NCI-H524 (cell line): ENCODE measurements around the gene CCT7.

Experiments
- DNase-seq, 2 experiments: peaks; one replicate each; lab custom pipeline; 2025; lab: John Stamatoyannopoulos, UW

The CCT7 gene

DNA sequence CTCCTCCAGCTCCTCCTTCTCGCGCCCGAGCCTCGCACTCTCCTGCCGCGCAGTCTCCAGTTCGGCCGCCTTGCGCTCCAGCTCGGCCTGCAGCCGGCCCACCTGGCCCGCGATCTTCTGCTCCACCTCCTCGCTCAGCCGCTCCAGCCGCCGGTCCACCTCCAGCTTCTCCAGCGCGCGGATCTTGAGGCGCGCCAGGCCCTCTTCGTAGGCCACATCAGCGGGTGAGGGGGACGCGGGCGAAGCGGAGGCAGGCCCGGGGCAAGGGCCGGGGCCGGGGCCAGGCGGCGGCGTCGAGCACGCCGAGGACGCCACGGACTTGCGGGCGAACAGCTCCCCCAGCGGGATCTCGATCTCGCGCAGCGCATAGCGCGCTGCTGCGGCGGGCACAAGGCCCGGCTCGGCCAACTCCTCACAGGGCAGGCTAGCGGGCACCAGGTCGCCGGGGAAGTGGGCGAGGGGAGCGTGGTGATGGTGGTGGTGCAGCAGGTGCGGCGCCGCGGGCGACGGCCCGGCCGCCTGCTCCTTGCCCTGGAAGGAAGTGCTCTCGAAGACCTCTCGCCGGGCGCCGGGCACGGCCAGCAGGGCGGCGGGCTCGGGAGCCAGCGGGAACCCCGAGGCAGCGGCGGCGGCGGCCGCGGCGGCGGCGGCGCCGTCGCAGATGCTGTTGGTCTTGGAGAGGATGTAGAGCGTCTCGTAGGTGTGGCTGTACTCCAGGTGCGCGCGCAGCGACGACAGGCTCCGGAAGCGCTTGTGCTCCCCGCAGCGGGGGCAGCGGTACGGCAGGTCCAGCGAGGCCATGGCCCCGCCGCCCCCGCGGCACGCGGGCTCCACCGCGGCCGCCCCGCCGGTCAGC, 35.0 kb downstream of the CCT7 start:
- DNase-seq, result peak; percentile 58 to 81

DNA sequence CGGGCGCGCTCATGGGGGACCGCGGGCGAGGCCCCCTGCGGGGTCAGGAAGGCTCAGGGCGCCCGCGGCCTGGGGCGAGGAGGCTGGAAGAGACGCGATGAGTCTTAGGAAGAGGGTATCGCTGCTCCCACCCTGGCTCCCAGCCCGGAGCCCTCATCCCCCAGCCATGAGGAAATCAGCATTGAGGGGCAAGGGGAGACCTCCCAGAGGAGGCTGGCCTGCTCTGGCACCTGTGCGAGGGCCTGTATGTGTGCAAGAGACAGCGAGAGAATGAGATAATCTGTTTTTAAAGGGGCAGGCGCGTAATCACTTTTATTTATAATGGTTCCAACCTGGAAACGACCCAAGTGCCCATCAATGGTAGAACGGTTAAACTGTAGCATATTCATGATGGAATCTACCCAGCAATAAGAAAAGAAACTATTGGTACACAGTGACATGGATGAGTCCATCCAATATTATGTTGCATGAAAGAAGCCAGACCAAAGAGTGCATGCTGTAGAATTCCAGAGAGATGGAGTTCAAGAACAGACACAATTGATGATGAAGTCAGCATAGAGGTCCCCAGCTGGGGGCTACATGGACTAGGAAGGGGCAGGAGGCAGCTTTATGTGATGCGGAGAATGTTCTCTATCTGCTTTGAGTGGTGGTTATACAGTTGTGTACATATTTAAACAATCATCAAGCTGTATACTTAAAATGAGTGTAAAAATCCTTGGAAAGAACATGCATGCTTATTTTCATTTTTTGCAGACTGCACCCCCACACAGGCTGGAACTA, 35.8 kb downstream of the CCT7 start:
- DNase-seq, result no peak

DNA sequence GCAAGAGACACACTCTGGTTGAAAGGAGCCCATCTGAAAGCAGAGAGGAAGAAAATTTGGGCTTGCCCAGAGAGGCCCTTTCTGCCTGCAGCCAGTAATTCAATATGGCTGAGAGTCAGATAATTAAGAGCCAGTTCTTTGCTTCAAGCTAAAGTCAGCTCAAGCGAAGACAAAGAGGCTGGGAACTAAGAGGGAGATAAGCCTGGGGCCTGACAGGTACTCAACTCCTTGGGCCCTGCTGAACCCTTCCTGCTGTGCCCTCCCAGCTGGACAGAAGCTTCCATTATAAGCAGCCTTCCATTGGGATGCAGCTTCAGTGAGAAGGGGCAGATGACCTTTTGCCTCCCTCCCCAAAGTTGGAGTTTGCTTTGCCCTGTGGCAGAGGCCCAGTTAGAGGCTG, 38.2 kb downstream of the CCT7 start:
- no peak for DNase-seq

DNA sequence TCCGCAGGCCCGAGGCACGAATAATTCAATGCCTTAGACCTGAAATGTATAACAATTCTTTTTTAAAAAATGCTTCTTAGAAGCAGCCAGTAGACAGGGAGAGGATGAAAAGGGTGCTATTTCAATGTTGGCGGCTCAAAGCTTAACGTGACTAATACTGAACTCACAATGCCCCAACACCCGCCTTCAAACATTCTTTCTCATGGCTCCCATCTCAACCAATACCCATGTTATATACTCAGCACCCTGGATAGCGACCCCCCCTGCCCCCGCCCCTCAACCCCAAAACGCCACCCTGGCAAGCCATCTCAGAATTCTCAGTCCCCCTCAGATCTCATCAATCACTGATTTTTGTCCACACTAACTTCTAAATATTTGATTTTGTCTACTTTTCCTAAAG, 45.7 kb downstream of the CCT7 start:
- DNase-seq, result no peak

DNA sequence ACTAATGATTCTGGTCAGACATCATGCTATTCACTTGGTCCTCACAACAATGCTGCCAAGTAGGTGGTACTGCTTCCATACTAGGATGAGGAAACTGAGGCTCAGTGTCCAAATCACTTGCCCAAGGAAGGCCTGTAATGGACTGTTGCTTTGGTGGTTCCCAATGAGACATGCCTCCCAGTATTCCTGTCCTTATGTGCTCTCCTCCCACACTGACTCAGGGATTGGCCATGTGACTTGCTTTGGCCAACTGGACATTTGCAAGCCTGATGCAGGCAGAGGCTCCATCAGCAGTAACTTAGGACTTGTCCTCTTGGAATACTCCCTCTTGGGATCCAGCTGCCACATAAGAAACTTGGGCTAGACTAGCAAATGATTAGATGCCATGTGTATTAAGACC, 47.1 kb downstream of the CCT7 start:
- no peak for DNase-seq

DNA sequence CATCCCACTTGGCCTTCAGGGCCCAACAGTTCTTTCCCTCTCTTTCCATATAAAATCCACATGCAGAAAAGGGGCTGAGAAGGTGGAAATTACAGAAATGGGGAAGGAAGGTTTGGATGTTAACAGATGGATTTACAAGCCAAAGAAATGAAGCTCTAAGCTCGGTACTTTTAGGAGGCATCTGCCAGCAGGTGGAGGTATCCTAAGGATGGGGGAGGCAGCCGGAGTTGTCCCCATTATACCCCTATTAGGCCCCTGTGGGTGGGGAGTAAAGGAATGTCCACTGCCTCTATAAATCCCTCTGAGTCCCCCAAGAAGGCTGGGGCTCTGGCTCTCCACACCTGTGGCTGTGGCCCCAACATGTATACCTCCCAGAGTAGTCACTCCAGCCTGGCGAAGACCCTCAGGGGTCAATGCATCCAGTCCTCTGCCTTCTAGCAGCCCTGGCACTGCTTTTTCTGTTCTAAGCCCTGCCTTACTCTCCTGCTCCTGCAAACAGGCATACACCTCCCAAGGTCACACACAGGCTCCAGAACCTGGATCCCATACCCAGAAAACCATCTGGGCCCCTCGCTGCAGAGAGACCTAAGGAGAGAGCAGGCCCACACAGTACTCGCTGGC, 48.9 kb downstream of the CCT7 start:
- no peak for DNase-seq

DNA sequence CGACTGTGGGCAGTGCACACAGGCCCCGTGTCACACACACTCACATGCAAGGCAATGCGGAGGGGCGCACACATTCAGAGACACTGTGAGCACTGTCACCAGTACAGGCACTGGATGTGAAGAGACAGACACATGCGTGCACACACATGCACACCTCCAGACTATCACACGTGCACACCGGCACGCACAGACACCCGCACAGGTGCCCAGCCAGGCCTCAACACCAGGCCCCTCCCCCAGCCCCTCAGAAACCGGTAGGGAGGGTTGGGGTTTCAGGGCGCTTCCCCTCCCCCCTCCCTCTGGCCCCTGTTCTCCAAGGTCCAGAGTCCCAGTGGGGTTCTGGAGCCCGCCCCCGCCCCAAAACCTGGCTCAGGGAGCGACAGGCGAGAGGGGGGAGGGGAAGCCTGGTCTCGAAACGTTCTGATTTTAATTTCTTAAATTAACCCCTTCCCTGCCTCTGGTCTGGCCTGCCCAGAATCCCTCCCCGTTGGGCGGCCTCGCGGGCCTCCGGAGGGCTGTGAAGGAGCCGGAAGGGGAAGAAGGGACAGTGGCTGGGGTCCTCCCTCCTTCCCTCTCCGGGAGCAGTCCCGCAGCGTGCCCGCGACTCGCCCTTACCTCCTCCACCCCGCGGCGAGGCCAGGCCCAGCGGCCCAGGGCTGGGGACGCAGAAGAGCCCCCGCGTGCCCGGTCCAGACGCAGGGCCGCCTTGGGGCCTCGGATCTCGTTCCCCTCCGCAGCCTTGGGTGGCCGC, 49.6 kb downstream of the CCT7 start:
- DNase-seq, result peak in 1 of 2 experiments; percentile 32

DNA sequence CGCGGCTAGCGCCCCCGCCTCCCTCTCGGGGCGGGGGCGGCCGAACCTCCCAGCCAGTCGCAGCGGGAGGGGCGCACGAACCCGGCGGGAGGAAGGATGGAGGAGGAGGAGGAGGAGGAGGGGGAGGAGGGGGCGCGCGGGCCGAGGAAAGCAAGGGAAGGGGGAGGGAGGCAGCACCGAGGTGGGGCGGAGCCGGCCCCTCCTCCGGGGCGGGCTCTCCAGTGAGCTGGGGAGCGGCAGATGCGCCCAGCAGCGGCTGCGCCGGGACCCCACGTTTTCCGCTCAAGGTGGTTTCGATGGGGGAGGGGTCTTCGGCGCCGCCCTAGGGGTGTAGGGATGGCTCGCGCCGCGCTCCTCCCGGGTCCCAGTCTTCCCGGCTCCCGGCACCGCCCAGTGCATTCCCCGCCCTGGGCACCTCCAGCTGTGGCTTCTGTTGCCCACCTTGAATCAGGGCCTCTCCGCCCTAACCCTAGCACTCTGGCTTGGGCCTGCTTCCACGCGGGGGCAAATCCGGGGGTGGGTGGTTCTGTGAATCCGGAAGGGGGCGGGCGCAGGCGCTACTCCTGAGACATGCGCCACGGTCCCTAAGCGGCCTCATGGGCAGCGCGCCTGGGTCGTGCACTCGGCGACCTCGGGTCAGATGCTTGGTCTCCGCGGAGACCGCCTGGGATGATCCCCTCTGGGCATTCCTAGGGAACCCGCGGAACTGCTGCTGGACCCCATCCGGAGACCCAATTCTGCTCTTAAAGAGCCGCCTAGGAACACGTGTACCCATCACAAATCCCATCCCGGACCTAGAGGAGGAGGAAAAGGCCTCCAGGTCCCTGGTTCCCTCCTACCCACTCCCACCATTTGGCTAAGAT, 50.4 kb downstream of the CCT7 start, which contains the start of gene FBXO41:
Gene FBXO41, minus strand, starts transcription at position 183 of the 863 bp plus-strand sequence. CDS start 14,848 bp downstream, outside the sequence.
- peak; percentile 45 to 67 for DNase-seq

DNA sequence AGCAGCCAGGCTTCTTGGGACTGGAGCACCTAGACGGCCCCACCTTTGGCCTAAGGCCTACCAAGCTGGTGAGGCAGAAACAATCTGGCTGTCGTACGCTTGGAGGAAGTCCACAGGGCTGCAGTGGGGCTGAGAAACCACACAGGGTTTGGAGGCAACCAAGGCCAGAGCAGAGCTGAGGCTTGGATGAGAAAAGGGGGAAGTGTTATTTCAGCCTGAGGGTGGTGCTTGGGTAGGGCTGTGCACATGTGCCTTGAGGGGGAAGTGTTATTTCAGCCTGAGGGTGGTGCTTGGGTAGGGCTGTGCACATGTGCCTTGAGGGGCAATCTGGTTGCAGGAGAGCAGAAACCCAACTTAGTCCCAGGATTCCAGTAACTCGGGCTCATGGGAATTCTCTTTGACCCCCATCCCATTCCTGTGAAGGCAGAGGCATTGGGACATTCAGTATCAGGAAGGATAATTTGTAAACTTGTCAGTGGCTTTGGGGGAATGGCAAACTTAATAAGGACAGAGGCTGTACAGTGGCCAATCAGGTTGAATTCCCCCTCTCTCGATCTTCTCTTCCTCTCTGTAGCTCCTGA, 51.1 kb downstream of the CCT7 start:
- peak in 1 of 2 experiments; percentile 9 for DNase-seq

DNA sequence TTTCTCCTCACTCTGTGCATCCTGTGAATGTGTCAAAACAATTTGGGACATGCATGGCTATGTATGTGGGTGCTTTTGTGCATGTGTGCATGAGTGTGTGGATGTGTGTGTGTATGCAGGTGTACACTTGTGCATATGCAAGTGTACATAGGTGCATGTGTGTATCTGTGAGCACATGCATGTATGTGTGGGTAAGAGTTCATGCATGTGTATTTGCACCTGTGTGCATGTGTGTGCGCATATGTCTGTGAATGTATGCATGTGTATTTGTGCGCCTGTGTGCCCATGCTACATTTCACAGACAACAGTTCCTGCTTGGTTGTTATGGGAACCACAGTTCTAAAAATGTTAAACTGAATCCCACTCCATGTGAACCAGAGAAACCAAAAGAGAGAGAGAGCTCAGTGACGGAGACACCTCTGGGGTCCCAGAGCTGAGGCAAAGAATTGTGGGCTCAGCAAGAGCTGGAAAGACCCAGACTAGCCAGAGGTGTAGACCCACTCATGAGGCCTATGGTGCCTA, 52.1 kb downstream of the CCT7 start:
- DNase-seq, result no peak

DNA sequence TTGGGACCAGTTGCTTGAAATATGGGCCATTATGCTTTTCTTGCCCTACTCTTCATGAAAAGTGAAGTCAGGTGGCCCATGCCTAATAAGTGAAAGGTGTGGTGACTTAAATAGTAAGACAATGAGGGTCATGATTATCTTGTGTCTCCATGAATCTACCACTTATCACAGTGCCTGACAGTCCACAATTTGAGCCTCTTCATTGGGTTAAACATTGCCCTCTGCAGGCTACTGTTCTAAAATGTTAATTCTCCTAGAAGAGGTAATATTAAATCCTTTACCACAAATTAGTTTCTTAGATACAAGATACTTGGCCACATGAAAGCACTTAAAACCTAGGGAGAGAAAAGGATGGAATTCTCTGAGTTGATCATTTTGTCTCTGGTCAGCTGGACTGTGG, 55.2 kb downstream of the CCT7 start:
- no peak for DNase-seq

DNA sequence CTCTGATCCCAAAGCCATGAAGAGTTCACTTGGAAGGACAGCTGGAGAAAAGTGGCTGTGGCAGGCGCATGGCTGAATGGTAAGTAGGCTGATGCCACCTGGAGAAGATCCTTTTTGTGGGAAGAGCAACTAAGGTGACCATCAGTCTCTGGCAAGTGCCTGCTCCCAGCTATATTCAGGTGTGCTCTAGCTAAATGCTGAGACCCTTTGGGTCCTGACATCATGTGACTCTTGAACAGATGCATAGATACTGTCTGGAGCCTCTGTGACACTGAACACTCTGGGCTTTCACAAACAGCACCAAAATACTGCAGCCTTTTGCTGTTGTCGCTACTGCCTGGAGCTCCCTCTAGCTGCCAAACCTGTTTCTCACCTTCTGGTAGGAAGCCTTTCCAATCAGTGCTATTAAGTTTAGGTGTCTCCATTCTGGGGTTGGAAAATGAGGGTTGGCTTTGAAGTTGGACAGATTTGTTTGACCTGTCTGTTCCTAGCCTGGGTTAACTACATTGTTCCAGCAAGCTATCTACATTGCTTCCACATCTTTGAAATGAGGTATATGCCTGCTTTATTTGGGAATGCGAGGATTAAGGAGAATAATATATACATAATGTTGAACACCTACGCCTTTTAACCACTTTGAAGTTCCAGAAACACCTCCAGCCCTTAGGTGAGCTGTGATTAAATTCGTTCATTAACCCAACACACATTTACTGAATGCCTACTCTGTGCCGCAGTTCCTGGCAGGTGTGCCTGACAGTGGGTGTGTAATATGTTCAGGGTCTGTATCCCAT, 56.1 kb downstream of the CCT7 start:
- DNase-seq, result peak; percentile 45 to 75

DNA sequence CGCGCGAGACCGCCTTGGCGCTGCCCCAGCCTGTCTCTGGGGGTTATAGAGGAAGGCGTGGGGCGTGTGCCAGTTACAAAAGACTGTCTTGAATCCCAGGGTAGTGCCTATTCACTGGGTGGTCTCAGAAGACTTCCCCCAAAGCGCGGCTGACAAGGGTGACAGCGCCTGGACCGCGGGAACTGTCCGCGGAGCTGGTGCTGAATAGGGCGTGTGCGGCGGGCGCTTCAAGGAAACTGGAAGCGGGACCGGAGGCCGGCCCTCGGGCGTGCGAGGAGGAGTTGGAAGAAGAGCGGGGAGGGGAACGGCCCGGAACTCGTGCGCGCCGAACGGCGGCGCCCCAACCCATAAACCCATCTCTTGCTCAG, 57.0 kb downstream of the CCT7 start:
- no peak for DNase-seq

DNA sequence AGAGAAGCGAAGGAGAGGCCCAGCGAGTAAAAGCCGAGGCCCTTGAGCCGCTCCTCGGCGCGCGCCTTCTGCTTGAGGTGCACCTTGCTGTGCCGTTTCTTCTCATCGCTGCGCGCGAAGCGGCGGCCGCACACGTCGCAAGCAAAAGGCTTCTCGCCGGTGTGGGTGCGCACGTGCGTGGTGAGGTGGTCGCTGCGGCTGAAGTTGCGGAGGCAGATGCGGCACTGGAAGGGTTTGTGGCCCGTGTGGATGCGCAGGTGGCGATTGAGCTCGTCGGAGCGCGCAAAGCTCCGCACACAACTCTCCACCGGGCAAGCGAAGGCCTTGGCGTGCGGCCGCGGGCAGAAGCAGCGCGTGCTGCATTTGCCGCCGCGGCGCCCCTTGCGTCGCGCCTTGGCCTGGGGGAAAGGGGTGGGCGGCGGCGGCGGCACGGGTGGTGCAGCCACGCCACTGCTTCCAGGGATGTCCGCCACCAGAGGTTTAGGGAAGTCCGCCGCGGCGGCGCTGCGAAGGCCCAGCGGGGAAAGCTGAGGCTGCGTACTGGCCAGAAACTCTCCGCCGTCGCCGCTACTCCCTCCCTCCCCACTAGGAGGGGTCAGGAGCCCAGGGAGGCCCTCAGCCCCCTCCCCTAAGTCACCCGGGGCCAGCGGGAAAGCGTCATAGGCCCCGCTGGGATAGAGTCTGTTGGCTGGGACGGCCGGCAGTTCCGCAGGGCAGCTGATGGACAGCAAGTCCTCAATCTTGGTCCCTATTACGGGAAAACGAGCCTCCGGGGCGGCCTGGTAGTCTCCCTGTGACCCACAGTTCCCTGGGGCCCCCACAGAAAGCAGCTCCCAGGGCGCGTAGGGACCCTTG, 57.6 kb downstream of the CCT7 start:
- peak; percentile 20 to 62 for DNase-seq

DNA sequence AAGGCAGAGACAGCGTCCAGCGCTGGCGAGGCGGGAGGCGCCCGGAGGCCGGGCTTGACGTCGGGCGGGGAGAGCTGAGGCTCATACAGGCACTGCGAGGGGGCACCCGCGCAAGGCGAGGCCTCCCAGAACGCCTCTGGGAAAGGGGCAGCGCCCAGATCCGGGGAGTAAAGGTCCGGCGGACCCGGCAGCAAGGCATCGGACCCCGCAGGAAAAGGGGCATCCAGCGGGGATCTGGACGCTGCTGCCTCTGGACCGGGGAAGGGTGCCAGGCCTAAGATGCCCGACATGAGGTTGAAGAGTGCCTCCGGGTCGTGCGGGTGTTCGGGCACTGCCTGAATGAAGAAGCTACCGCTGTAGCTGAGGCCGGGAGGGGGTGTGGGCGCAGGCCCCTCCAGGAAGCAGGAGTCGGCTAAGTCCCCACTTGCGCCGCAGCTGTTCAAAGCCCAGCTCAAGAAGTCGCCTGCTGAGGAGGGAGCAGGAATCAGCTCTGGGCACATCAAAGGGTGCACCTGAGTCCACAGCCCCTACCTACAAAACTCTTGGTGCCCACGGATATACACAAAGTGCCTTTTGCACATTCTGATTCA, 58.3 kb downstream of the CCT7 start:
- DNase-seq, result peak in 1 of 2 experiments; percentile 52

DNA sequence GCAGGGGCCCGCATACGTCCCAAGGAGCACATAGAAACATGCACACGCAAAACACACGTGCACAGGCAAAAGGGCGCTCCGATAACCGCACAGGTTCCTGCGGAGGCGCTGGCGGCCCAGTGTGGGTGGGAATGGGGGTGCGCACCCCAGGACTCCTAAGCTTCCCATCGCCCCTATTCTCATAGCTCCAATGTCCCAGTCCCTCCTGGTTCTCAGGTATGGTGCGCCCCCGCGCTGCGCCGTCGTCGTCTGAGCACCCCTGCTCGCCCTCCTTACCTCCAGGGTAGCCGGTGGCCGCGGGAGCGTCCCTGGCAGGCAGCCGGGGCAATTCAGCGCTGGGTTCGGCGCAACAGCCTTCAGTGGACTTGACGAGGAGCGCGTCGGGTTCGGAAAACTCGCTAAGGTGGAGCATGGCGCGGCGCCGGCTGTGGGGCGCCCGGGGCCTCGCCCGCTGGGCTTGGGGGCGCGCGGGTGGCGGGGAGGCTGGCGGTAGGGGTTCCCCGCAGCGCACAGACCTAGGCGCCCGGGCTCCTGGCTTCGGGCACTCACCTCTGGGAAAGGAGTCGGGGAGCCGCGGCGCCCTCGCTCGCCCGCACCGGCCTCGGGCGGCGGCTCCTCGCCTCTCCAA, 58.9 kb downstream of the CCT7 start:
- peak in 1 of 2 experiments; percentile 34 for DNase-seq

DNA sequence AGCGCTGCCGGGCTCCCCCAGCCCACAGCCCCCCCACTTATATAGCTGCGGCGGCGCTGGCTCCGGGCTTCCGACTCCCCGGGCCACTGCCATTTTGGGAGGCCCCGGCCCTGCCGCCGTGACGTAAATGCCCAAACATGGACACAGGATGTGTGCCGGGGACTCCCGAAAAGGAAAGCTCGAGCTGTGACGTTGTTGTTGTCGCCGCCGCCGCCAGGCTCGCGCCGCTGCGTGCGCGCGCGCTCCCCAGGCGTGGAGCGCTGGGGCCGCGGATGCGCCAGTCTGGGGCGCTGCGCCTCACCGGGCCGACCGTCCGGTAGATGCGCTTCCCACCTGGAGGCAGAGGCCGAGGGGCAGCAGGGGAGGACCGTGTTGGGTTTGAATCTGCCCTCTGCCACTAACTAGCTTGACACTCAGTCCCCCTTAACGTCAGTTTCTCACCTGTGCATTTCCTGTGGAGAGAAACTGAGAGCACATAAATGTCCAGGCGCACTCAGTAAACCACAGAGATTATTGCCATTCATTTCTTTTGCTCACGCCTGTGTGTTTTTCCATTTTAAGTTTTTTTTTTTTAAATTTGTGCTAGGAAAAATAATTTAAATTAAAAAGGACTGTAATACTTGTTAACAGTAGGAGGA, 59.5 kb downstream of the CCT7 start, which contains the start of gene EGR4:
Gene EGR4, minus strand, starts transcription at position 15 of the 638 bp plus-strand sequence. CDS start 231 bp downstream, outside the sequence.
- DNase-seq, result peak; percentile 37 to 83
